Activated CD8-positive, alpha-beta memory T cell treated with anti-CD3 and anti-CD28 coated beads, Interleukin-2, amount 50 U/mL, for 1 hour (primary cell): Measurements from ENCODE around the gene METTL17.
"Not testable (repeated sequence)": the region's sequence is repeated elsewhere in the genome, so short reads cannot be mapped to it uniquely, and the experiment has no call there.

Source experiments
- DNase-seq: peaks from one replicate; pipeline ENCODE4 v3.0.0-alpha.2; 2020; ENCODE audit errors: extremely low read depth

Gene METTL17

DNA sequence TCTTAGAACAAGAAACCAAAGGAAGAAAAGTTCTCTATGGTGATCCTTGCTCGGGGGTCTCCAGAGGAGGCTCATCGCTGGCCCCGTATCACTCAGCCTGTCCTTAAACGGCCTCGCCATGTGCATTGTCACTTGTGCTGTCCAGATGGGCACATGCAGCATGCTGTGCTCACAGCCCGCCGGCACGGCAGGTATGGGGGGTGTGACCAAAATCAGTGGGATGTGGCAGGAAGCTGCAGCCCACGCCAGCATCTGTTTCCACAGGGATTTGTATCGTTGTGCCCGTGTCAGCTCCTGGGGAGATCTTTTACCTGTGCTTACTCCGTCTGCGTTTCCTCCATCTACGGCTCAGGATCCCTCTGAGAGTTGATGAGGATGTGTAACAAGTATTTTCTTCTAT, 6.7 kb downstream of the METTL17 start:
- no peak for DNase-seq

GRCh38 chr14:20997115-20997514, 7.3 kb downstream of the METTL17 start:
- no peak for DNase-seq

- no peak for DNase-seq
Measured at GRCh38 chr14:20997564-20997963, 7.8 kb downstream of the METTL17 start.

DNA sequence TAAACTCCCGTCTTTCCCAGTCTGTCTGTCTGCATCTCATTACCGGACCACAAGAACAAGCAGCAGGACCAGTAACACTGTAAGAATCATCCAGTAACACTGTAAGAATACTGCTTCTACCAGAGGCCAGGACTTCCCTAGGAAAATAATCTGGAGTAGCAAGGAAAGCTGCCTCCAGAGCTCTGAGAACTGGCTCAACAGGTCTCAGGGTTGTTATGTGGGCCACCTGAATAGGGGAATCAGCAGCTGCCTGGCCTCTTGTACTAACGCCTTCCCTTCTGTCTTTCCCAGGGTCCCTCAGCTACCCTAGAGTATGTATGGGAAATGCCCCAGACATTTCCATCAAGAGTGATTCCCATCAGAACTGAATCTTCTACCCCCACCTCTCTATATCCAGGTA, 8.4 kb downstream of the METTL17 start:
- DNase-seq = no peak

- DNase-seq = no peak
Measured at GRCh38 chr14:20998674-20999366, 9.0 kb downstream of the METTL17 start, which contains the start of gene SLC39A2. Gene SLC39A2, plus strand, starts transcription at chr14:20999293. Its CDS starts 154 bp downstream, at chr14:20999447.

DNA sequence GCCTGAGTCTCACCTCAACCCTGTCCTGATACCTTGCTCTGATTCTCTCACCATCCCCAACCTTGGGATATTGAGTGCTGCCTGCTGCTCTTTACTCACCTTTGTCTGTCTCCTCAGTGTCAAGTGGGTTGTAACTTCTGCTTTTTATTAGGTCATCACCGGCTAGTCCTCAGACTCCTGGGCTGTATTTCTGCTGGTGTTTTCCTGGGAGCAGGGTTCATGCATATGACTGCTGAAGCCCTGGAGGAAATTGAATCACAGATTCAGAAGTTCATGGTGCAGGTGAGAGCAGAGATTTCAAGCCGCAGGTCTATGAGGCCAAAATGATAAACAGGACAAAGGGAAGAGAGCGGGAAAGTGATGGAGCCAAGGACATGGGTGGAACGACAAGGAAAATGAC, 9.8 kb downstream of the METTL17 start:
- no peak for DNase-seq

DNA sequence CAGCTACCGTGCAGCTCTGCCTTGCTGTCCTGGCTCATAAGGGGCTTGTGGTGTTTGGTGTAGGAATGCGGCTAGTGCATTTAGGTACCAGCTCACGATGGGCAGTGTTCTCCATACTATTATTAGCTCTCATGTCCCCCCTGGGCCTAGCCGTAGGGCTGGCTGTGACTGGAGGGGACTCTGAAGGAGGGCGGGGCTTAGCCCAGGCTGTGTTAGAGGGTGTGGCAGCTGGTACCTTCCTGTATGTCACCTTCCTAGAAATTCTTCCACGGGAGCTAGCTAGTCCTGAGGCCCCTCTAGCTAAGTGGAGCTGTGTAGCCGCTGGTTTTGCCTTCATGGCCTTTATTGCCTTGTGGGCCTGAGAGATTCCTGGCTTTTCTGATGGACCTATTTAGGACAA, 11.4 kb downstream of the METTL17 start:
- DNase-seq = no peak

DNA sequence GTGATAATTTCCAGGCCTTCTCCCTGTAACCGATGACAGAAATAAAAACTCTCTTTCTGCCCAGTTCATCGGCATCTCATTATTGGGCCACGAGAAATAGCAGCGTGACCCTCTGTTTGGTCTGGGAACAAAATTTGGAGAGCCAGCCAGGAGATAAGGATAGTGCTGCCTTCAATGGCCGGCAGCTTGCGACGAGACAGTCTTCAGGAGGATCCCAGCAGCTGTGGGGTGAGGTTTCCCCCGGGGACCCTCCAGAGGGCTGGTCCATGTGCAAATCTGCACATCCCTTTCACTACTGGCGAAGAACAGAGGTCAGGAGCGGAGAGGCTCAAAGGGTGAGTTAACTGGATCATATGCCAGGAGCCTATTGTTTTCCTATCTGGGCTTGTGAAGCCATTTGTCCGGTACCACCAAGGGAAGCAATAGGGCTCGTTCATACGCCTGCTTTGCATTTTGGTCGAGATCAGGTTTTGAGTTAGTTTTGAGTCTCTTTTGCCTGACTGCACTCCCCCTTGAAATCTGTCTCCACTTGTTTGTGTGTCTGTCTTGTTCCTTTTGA, 14.1 kb downstream of the METTL17 start:
- no peak for DNase-seq

GRCh38 chr14:21009721-21010120, 19.9 kb downstream of the METTL17 start:
- DNase-seq = not testable (repeated sequence)

- DNase-seq = no peak
Measured at GRCh38 chr14:21011136-21011535, 21.4 kb downstream of the METTL17 start.

GRCh38 chr14:21014761-21015190, 25.0 kb downstream of the METTL17 start:
- peak; percentile 51 for DNase-seq

GRCh38 chr14:21015312-21015711, 25.5 kb downstream of the METTL17 start:
- DNase-seq = no peak

DNA sequence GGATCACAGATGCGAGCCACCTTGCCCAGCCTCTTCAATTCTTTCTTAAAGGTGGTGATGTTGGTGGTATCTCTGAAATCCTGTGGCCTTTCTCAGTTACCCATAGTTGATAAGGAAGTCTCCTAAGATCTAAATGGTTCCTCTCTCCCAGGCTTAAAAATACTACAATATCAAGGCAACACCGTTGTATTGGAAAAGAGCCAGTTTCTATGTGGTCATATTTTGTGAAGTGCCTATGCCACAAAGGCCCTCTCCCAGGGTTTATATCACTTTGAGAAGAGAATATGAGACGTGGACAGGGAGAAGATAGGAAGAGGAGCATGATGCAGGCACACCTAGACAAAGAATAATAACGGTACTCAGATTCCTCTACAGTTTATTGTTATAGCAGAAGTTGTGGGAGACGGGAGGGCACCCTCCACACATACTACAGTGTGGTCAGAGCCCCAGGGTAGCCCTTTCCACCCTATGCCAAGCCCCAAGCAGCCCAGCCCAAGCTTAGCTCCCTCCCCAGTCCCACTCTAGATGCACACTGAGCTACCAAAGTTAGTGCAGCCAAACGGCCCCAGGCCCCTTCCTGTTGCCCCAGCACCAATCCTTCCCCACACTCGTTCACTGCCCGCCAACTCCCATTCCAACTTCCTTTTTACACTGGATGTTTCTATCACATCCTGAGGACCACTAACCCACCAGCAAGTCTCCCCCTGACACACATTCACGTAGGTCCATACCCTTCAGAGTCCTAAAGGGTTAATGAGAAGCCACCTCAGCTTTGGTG, 26.8 kb downstream of the METTL17 start:
- DNase-seq = no peak

DNA sequence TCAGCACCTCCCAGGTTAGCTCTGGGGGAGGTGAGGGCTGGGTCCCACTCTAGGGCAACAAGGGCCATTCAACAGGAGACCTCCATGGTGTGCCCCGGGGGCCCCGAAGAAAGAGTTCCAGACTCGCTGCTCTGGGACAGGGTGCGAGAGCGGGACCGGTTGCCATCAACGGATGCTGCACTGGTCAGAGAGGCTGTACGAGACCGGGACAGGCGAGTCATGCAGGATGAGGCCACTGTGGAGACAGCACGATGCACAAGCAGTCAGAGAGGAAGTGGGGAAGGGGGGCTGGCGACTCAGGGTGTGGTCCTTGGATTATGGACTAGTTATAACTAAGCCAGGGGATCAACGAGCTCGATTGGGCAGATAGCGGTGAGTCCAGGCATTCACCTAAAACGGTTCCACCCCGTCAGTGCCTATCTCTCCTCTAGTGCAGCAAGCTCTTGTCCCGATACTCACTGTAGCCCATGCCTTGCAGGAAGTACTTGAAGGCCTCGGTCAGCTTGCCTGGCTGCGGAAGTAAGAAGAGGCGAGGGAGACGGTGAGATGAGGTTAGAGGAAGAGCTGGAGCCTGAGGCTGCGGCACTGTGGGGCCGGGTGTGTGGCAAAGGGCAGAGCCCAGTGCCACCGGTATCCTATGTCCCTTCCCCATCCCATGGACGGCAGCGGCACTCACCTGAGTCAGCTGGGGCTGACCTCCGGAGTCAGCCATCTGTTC, 27.9 kb downstream of the METTL17 start:
- no peak for DNase-seq

DNA sequence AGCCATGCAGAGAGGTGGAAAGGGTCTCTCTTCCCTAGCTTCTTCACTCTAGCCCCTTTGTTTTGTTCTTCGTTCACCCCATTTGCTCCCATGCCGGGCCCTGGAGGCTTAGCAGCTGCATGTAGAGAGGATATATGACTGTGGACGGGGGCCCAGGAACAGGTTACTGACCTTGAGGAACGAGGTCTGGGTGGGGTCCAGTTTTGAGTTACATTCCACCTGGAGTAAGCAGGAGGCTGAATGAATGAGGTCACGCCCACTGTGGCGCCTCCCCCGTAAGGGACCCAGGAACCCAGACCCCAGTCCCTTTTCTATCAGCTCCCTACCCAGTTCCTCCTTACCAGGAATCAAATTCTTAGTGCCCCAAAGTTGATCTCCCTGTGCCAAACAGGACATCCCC, 28.5 kb downstream of the METTL17 start:
- DNase-seq = no peak

DNA sequence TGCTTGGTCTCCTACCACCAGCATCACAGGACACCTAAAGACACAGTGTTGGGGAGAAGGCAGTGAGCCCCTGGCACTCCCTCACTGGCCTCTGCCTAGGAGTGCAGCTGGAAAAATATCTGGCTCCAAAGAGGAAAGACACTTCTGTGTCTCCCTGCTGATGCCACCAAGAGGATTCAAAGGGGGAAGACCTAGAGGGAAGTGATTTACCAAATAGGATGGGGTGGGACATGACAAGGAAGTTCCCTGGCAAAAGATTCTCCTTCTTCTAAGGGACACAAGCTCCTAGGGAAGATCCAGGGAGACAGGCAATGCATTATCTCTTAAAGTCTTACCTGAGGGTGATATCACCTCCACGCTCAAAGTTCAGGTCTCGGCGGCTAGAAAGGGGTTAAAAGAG, 29.0 kb downstream of the METTL17 start:
- DNase-seq = no peak

DNA sequence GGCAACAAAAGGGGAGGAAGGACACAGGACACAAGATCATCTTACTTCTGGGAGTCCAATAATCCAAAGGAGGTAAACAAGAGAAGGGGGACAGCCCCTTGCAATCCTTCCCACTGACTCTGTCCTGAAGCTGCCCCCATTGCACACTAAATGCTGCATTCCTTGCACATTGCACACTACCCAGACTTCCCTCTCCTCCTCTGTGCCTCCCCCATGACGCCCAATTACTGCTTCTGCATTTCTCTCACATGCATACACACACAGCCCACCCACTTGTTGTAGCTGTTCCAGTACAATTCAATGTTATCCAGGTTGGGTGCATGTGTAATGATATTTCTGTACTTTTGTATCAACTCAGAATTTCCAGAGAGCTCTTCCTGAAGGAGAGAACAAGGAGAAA, 29.6 kb downstream of the METTL17 start:
- DNase-seq = no peak

- no peak for DNase-seq
Measured at GRCh38 chr14:21020977-21021545, 31.3 kb downstream of the METTL17 start.

- no peak for DNase-seq
Measured at GRCh38 chr14:21022686-21023085, 32.9 kb downstream of the METTL17 start.

- no peak for DNase-seq
Measured at GRCh38 chr14:21023174-21023573, 33.4 kb downstream of the METTL17 start.

- no peak for DNase-seq
Measured at GRCh38 chr14:21023817-21024584, 34.2 kb downstream of the METTL17 start.
